T-cell (primary cell): ENCODE measurements around the gene PTX4. TPM values are rescaled to one million over a fixed set of nuclear protein-coding genes. Genes with fewer than 3 reads are reported as not detected.

Source experiments
- ATAC-seq, 4 experiments: fragments of 200-7000 bp in 3 of 4; fragments of 150-1000 bp in 1 of 4; cut with Tn5 transposase; replicated peaks in 1 of 4; 1 replicate in 3 of 4; 2 replicates in 1 of 4; pipeline ENCODE4 v1.10.0; 2021; ENCODE audit warnings: moderate library complexity in 3 of 4, mild to moderate bottlenecking in 2 of 4, moderate number of reproducible peaks in 1 of 4
- CTCF ChIA-PET, 2 donors: fragments of 300-600 bp; sonication (Branson Sonifier 250); formaldehyde crosslinking; loops; one replicate each; lab custom pipeline; 2022; ENCODE audit warnings: antibody characterized with exemption in 2 of 2; lab: Charles Lee
- POLR2A ChIA-PET, 2 donors: fragments of 300-600 bp; sonication (Branson Sonifier 250); formaldehyde crosslinking; loops; one replicate each; lab custom pipeline; 2022; ENCODE audit warnings: antibody characterized with exemption in 2 of 2; lab: Charles Lee
- DNase-seq, 35 experiments: peaks; one replicate each; pipeline versions ENCODE4 v3.0.0 to v3.0.0-alpha.2; 2013 to 2023
- H3K27ac ChIP-seq: one replicate; pipeline ENCODE4 v1.5.1; 2013; ENCODE audit warnings: low read length
- H3K27me3 ChIP-seq, 2 experiments: replicated peaks in 1 of 2; 1 replicate in 1 of 2; 2 replicates in 1 of 2; pipeline versions ENCODE4 v1.6.1 to v1.7.0; 2013; ENCODE audit warnings: low read length in 1 of 2, mixed read lengths in 1 of 2; ENCODE audit not compliant: control insufficient read depth in 2 of 2, insufficient read depth in 2 of 2; ENCODE audit errors: extremely low read depth in 1 of 2
- H3K36me3 ChIP-seq, 2 donors: 1 replicate in 1 of 2; 2 replicates in 1 of 2; pipeline versions ENCODE4 v1.6.1 to v1.7.0; 2013; ENCODE audit warnings: low read length in 1 of 2; ENCODE audit not compliant: control insufficient read depth in 2 of 2, insufficient read depth in 1 of 2; ENCODE audit errors: extremely low read depth in 1 of 2
- H3K4me1 ChIP-seq, 2 experiments: 1 replicate in 1 of 2; 2 replicates in 1 of 2; pipeline versions ENCODE4 v1.6.1 to v1.7.0; 2013; ENCODE audit warnings: low read length in 2 of 2, mixed read lengths in 1 of 2; ENCODE audit not compliant: insufficient read depth in 2 of 2, control insufficient read depth in 1 of 2; ENCODE audit errors: extremely low read depth in 1 of 2
- H3K4me3 ChIP-seq, 2 donors: 1 replicate in 1 of 2; 2 replicates in 1 of 2; pipeline versions ENCODE4 v1.5.1 to v1.7.0; 2013; ENCODE audit warnings: mild to moderate bottlenecking in 2 of 2, low read length in 1 of 2, moderate library complexity in 1 of 2; ENCODE audit not compliant: control insufficient read depth in 1 of 2; ENCODE audit errors: extremely low read depth in 1 of 2
- H3K9me3 ChIP-seq: 2 replicates; pipeline ENCODE4 v1.7.0; 2013
- H3K27ac Mint-ChIP-seq, 2 donors: one replicate each; pipeline ENCODE4 v1.8.0; 2020 to 2021; ENCODE audit warnings: mild to moderate bottlenecking in 2 of 2, mixed read lengths in 2 of 2
- H3K27me3 Mint-ChIP-seq, 2 donors: one replicate each; pipeline ENCODE4 v1.8.0; 2021 to 2022; ENCODE audit warnings: mixed read lengths in 2 of 2
- H3K36me3 Mint-ChIP-seq: one replicate; pipeline ENCODE4 v1.8.0; 2021; ENCODE audit warnings: mixed read lengths
- H3K4me1 Mint-ChIP-seq, 3 donors: one replicate each; pipeline ENCODE4 v1.8.0; 2020 to 2022; ENCODE audit warnings: mixed read lengths in 3 of 3, mild to moderate bottlenecking in 1 of 3
- H3K4me3 Mint-ChIP-seq, 3 donors: one replicate each; pipeline ENCODE4 v1.8.0; 2020 to 2022; ENCODE audit warnings: mild to moderate bottlenecking in 3 of 3, mixed read lengths in 3 of 3, moderate library complexity in 3 of 3
- H3K9me3 Mint-ChIP-seq, 3 donors: one replicate each; pipeline ENCODE4 v1.8.0; 2020 to 2022; ENCODE audit warnings: mixed read lengths in 3 of 3
- WGBS: methylation state at CpG from one replicate; pipeline ENCODE4 v1.1.5; 2013; ENCODE audit warnings: missing lambda C conversion rate; ENCODE audit not compliant: insufficient coverage; 5-methylcytosine and 5-hydroxymethylcytosine counted together
- total RNA-seq, 35 experiments: library from RNA in 6 of 35; stranded (reverse) in 6 of 35; fragments of 120-200 nt in 1 of 35; gene quantifications; one replicate each; pipeline versions ENCODE4 v1.2.1 to v1.2.4 and lab custom pipeline; 2013 to 2026

PTX4 gene
- total RNA-seq, 5 donors from 2014 or later (not counting 1 experiment from before 2014, with no cell fraction given): 0.26 TPM; not detected in 4

DNA sequence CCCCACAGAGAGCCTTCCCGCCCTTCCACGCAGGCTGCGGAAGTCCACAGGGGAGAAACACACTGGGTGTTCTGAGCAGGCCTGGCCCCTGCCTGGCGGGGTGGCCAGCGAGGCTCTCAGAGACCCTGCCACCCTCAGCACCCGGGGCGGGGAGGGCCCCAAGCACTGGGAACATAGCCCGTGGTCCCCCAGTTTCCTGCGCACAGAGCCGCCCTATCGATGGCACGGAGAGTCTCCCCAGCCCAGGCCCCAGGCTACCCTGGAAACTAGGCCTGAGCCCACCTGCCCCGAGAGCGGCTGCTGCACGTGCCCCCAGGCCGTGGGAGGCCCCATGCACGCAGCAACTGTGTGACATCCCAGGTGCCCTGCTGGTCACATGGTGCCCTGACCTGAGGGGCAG is 34.2 kb downstream of the PTX4 start:
- peaks cover 38 to 42% of the 10 kb centered on the region in 2 donors for H3K36me3 ChIP-seq
- ChIA-PET POLR2A (no interaction called here), CTCF (no interaction called here)
- H3K4me1 Mint-ChIP-seq: no peaks in the 10 kb centered on the region
- DNase-seq (no peak), ATAC-seq (no peak)
- H3K27ac Mint-ChIP-seq: no peak overlapping the region
- H3K4me3 Mint-ChIP-seq: no peak overlapping the region
- no peaks in the 10 kb centered on the region for H3K27me3 ChIP-seq
- H3K4me3 ChIP-seq: no peak overlapping the region
- H3K36me3 Mint-ChIP-seq: peaks cover 18% of the 10 kb centered on the region
- no peak overlapping the region for H3K27ac ChIP-seq
- WGBS: 92% methylated on average over 17 of the region's 17 CpGs
- H3K4me1 ChIP-seq: no peaks in the 10 kb centered on the region
- H3K27me3 Mint-ChIP-seq: no peaks in the 10 kb centered on the region
- no peaks in the 10 kb centered on the region for H3K9me3 Mint-ChIP-seq
- H3K9me3 ChIP-seq: no peaks in the 10 kb centered on the region

DNA sequence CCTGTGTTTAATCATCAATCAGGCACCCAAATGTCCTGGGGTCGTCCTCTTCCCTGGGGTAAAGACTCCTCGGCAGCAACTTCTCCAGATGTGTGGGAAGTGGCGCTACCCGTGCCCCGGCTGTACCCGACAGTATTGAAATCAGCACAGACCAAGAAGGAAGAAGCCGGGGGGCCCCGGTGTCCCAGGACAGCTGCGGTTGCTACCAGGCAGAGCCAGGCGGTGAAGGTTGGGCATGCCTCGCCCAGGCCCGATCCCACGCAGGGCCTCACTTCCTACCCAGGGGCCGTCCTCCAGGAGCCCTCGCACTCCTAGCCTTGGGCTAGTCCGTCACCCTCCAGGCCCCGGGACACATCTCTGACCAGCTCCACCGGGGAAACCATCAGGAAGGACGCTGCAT is 35.4 kb downstream of the PTX4 start:
- Histone ChIP-seq H3K4me1 (no peaks in the 10 kb centered on the region), H3K4me3 (no peak overlapping the region), H3K36me3 (peaks cover 37 to 40% of the 10 kb centered on the region in 2 donors), H3K27ac (no peak overlapping the region), H3K9me3 (no peaks in the 10 kb centered on the region), H3K27me3 (no peaks in the 10 kb centered on the region)
- Mint-ChIP-seq H3K4me3 (no peak overlapping the region), H3K9me3 (no peaks in the 10 kb centered on the region), H3K36me3 (peaks cover 21% of the 10 kb centered on the region), H3K27me3 (no peaks in the 10 kb centered on the region), H3K27ac (no peak overlapping the region), H3K4me1 (no peaks in the 10 kb centered on the region)
- DNase-seq (no peak), ATAC-seq (no peak)
- ChIA-PET CTCF (no interaction called here), POLR2A (no interaction called here)
- WGBS: 93% methylated on average over 17 of the region's 19 CpGs

DNA sequence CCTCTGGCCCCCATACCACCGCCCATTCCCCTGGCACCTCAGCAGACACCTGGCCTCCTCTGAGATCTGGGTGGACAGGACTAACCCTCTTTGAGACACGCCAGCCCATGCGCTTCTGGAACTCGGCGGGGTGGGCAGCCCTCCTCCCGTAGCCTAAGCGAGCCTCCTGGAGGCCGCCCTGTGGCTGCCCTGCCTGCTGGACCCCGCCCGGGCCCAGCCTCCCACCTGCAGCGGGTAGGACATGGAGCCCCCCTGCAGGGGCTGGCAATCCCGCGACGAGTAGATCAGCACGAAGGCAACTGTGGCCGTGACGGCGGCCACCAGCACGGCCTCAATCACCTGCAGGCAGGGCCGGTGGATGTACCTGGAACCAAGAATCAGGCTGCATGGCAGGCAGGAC is 36.2 kb downstream of the PTX4 start:
- POLR2A ChIA-PET: no interaction called here
- no peak overlapping the region for H3K27ac ChIP-seq
- Mint-ChIP-seq H3K36me3 (peaks cover 19% of the 10 kb centered on the region), H3K27me3 (no peaks in the 10 kb centered on the region), H3K27ac (no peak overlapping the region), H3K4me3 (no peak overlapping the region), H3K4me1 (no peaks in the 10 kb centered on the region), H3K9me3 (no peaks in the 10 kb centered on the region)
- WGBS: 96% methylated on average over 18 of the region's 20 CpGs
- CTCF ChIA-PET: no interaction called here
- H3K27me3 ChIP-seq: no peaks in the 10 kb centered on the region
- no peaks in the 10 kb centered on the region for H3K9me3 ChIP-seq
- no peak for DNase-seq
- ATAC-seq: no peak
- H3K4me1 ChIP-seq: no peaks in the 10 kb centered on the region
- no peak overlapping the region for H3K4me3 ChIP-seq
- peaks cover 29 to 45% of the 10 kb centered on the region in 2 donors for H3K36me3 ChIP-seq

DNA sequence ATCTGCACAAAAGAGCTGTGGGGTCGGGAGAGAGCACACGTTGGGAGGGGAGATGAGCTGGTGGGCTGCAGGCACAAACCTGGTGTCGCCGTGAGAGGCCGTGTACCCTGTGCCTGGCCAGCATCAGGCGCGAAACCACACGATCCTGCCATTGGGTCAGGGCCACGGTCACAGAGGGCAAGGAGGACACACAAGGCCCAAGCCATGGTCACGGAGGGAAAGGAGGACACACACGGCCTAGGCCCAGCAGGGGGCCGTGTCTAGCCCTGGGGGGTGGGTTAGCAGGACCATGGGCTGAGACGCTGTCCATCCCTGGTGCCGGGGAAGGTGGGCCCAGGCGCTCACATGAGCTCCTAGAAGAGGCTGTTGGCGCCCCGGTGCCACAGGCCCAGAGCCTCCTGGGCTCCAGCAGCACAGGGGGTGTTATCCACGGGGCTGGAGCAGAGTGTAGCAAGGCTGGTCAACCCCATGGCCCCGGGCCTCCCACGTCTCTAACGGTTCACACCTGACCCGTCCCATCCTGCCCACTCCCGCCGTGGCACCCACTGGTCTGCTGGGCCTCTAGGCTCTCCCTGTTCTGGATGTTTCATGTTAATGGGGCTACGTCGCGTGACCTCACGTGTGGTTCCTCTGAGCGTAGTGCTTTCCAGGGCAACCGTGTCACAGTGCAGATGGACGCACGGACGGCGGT is 36.9 kb downstream of the PTX4 start:
- Histone ChIP-seq H3K9me3 (no peaks in the 10 kb centered on the region), H3K4me3 (no peak overlapping the region), H3K4me1 (no peaks in the 10 kb centered on the region), H3K36me3 (peaks cover 24 to 45% of the 10 kb centered on the region in 2 donors), H3K27ac (no peak overlapping the region), H3K27me3 (no peaks in the 10 kb centered on the region)
- DNase-seq (no peak), ATAC-seq (no peak)
- ChIA-PET POLR2A (interaction anchor here in 1 of 2 donors (0.5 kb wide), 1 partner anchor 124 kb away, joined by 4 read pairs; no protein-coding TSS in a partner anchor), CTCF (no interaction called here)
- WGBS: 98% methylated on average over 34 of the region's 34 CpGs
- H3K4me3 Mint-ChIP-seq: no peak overlapping the region
- H3K4me1 Mint-ChIP-seq: no peaks in the 10 kb centered on the region
- peaks cover 19% of the 10 kb centered on the region for H3K36me3 Mint-ChIP-seq
- no peaks in the 10 kb centered on the region for H3K27me3 Mint-ChIP-seq
- H3K9me3 Mint-ChIP-seq: no peaks in the 10 kb centered on the region
- no peak overlapping the region for H3K27ac Mint-ChIP-seq

DNA sequence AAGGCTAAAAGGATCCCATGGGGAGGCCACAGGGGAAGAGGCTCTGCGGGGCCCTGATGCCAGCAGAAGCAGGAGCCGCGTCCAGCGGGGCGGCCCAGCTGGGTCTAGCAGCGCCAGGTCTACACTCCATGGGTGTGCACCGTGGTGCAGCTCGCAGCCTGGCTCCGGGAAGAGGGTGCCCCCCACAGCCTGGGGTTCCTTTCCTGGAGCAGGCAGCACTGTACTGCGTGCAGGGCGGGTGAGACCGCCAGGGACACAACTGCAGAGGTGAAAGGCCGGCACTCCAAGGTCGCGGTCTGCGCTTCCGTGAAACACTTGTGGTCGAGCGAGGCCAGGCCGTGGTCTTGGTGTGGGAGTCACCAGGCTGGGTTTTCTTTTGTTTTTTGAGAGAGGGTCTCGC is 37.9 kb downstream of the PTX4 start:
- H3K4me3 Mint-ChIP-seq: no peak overlapping the region
- CTCF ChIA-PET: no interaction called here
- Histone ChIP-seq H3K27me3 (no peaks in the 10 kb centered on the region), H3K9me3 (no peaks in the 10 kb centered on the region), H3K36me3 (peaks cover 26 to 48% of the 10 kb centered on the region in 2 donors), H3K27ac (no peak overlapping the region), H3K4me1 (no peaks in the 10 kb centered on the region), H3K4me3 (no peak overlapping the region)
- POLR2A ChIA-PET: no interaction called here
- WGBS: 98% methylated on average over 17 of the region's 21 CpGs
- no peaks in the 10 kb centered on the region for H3K27me3 Mint-ChIP-seq
- peaks cover 19% of the 10 kb centered on the region for H3K36me3 Mint-ChIP-seq
- no peaks in the 10 kb centered on the region for H3K4me1 Mint-ChIP-seq
- DNase-seq (no peak), ATAC-seq (no peak)
- no peaks in the 10 kb centered on the region for H3K9me3 Mint-ChIP-seq
- no peak overlapping the region for H3K27ac Mint-ChIP-seq

DNA sequence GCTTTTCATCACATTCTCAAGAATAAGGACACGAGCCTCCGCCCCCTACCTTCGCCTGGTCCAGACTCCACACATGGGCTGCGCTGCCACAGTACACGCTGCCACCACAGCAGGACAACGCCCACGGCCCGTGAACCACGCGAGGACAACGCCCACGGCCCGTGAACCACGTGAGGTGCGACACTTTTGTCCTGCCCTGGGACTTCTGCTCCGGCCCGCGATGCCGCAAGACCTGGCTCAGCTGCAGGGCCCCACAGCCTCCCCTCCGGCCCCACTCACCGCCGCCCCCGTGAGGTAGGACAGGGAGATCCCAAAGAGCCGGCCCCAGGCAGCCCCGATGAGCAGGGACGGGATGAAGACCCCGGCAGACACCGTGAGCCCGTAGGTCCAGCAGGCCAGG is 38.5 kb downstream of the PTX4 start:
- Histone ChIP-seq H3K9me3 (no peaks in the 10 kb centered on the region), H3K27me3 (no peaks in the 10 kb centered on the region), H3K4me1 (no peaks in the 10 kb centered on the region), H3K4me3 (no peak overlapping the region), H3K36me3 (peaks cover 26 to 45% of the 10 kb centered on the region in 2 donors), H3K27ac (no peak overlapping the region)
- H3K4me3 Mint-ChIP-seq: no peak overlapping the region
- WGBS: 88% methylated on average over 19 of the region's 29 CpGs
- ChIA-PET CTCF (no interaction called here), POLR2A (no interaction called here)
- no peak overlapping the region for H3K27ac Mint-ChIP-seq
- ATAC-seq (no peak), DNase-seq (no peak)
- H3K27me3 Mint-ChIP-seq: no peaks in the 10 kb centered on the region
- peaks cover 19% of the 10 kb centered on the region for H3K36me3 Mint-ChIP-seq
- no peaks in the 10 kb centered on the region for H3K4me1 Mint-ChIP-seq
- H3K9me3 Mint-ChIP-seq: no peaks in the 10 kb centered on the region
